ENCODE data around the gene SF3A2. TPM values are rescaled to one million over a fixed set of nuclear protein-coding genes. Genes with fewer than 3 reads are reported as not detected.
A peak's percentile ranks its signal among the peaks of the same experiment; 100 is the strongest.

SF3A2 gene
- total and polyA plus RNA-seq, 9 donors = 23.8 to 89.9 (median 73.6) TPM

- Histone ChIP-seq H3K27me3 (ENCODE audit: control insufficient read depth, insufficient read depth, low read length) (no peaks in the 10 kb centered on the region), H3K4me3 (ENCODE audit: low read length) (peak overlapping the region; percentile 14), H3K27ac (ENCODE audit: low read length) (peak overlapping the region; percentile 65), H3K4me1 (ENCODE audit: control insufficient read depth, insufficient read depth, low read length) (peaks cover 59% of the 10 kb centered on the region), H3K36me3 (ENCODE audit: control insufficient read depth, insufficient read depth, low read length) (peaks cover 43% of the 10 kb centered on the region), H3K9me3 (replicated peaks; ENCODE audit: control insufficient read depth, low read depth, low read length) (no peaks in the 10 kb centered on the region)
- DNase-seq = no peak
- WGBS (ENCODE audit: insufficient coverage) = 15% methylated on average over 29 of the region's 34 CpGs
Observed at GRCh38 chr19:2239771-2240770, 3.4 kb downstream of the SF3A2 start.

- H3K9me3 ChIP-seq (replicated peaks; ENCODE audit: control insufficient read depth, low read depth, low read length) = no peaks in the 10 kb centered on the region
- DNase-seq = no peak
- H3K27ac ChIP-seq (ENCODE audit: low read length) = peak overlapping the region; percentile 65
- H3K27me3 ChIP-seq (ENCODE audit: control insufficient read depth, insufficient read depth, low read length) = no peaks in the 10 kb centered on the region
- H3K4me1 ChIP-seq (ENCODE audit: control insufficient read depth, insufficient read depth, low read length) = peaks cover 55% of the 10 kb centered on the region
- no peak overlapping the region for H3K4me3 ChIP-seq (ENCODE audit: low read length)
- H3K36me3 ChIP-seq (ENCODE audit: control insufficient read depth, insufficient read depth, low read length) = peaks cover 54% of the 10 kb centered on the region
- 56% methylated on average over 28 of the region's 41 CpGs for WGBS (ENCODE audit: insufficient coverage)
Observed at GRCh38 chr19:2240881-2241760, 4.5 kb downstream of the SF3A2 start.

- Histone ChIP-seq H3K27me3 (ENCODE audit: control insufficient read depth, insufficient read depth, low read length) (no peaks in the 10 kb centered on the region), H3K4me3 (ENCODE audit: low read length) (no peak overlapping the region), H3K36me3 (ENCODE audit: control insufficient read depth, insufficient read depth, low read length) (peaks cover 64% of the 10 kb centered on the region), H3K27ac (ENCODE audit: low read length) (no peak overlapping the region), H3K4me1 (ENCODE audit: control insufficient read depth, insufficient read depth, low read length) (peaks cover 56% of the 10 kb centered on the region), H3K9me3 (replicated peaks; ENCODE audit: control insufficient read depth, low read depth, low read length) (no peaks in the 10 kb centered on the region)
- no peak for DNase-seq
- WGBS (ENCODE audit: insufficient coverage) = 74% methylated on average over 10 of the region's 12 CpGs
Observed at GRCh38 chr19:2242092-2242537, 5.5 kb downstream of the SF3A2 start.

GRCh38 chr19:2242816-2243215 is 6.2 kb downstream of the SF3A2 start:
- Histone ChIP-seq H3K36me3 (ENCODE audit: control insufficient read depth, insufficient read depth, low read length) (peaks cover 67% of the 10 kb centered on the region), H3K27ac (ENCODE audit: low read length) (no peak overlapping the region), H3K9me3 (replicated peaks; ENCODE audit: control insufficient read depth, low read depth, low read length) (no peaks in the 10 kb centered on the region), H3K4me1 (ENCODE audit: control insufficient read depth, insufficient read depth, low read length) (peaks cover 50% of the 10 kb centered on the region), H3K4me3 (ENCODE audit: low read length) (no peak overlapping the region), H3K27me3 (ENCODE audit: control insufficient read depth, insufficient read depth, low read length) (no peaks in the 10 kb centered on the region)
- DNase-seq = no peak
- WGBS (ENCODE audit: insufficient coverage) = 89% methylated on average over 6 of the region's 8 CpGs

- no peak overlapping the region for H3K27ac ChIP-seq (ENCODE audit: low read length)
- peaks cover 45% of the 10 kb centered on the region for H3K4me1 ChIP-seq (ENCODE audit: control insufficient read depth, insufficient read depth, low read length)
- H3K4me3 ChIP-seq (ENCODE audit: low read length) = no peak overlapping the region
Observed at GRCh38 chr19:2243274-2244124, 6.9 kb downstream of the SF3A2 start.

GRCh38 chr19:2244125-2244411 is 7.4 kb downstream of the SF3A2 start:
- no peak for DNase-seq
- peaks cover 4% of the 10 kb centered on the region for H3K27me3 ChIP-seq (ENCODE audit: control insufficient read depth, insufficient read depth, low read length)
- no peaks in the 10 kb centered on the region for H3K9me3 ChIP-seq (replicated peaks; ENCODE audit: control insufficient read depth, low read depth, low read length)
- H3K4me3 ChIP-seq (ENCODE audit: low read length) = no peak overlapping the region
- H3K27ac ChIP-seq (ENCODE audit: low read length) = no peak overlapping the region
- H3K4me1 ChIP-seq (ENCODE audit: control insufficient read depth, insufficient read depth, low read length) = peaks cover 39% of the 10 kb centered on the region
- WGBS (ENCODE audit: insufficient coverage) = 82% methylated on average over 12 of the region's 12 CpGs
- peaks cover 74% of the 10 kb centered on the region for H3K36me3 ChIP-seq (ENCODE audit: control insufficient read depth, insufficient read depth, low read length)

More at GRCh38 chr19:2243274-2244124, 6.9 kb downstream of the SF3A2 start:
- peaks cover 69% of the 10 kb centered on the region for H3K36me3 ChIP-seq (ENCODE audit: control insufficient read depth, insufficient read depth, low read length)
- DNase-seq = no peak
- H3K27me3 ChIP-seq (ENCODE audit: control insufficient read depth, insufficient read depth, low read length) = no peaks in the 10 kb centered on the region
- 77% methylated on average over 24 of the region's 32 CpGs for WGBS (ENCODE audit: insufficient coverage)
- no peaks in the 10 kb centered on the region for H3K9me3 ChIP-seq (replicated peaks; ENCODE audit: control insufficient read depth, low read depth, low read length)

DNA sequence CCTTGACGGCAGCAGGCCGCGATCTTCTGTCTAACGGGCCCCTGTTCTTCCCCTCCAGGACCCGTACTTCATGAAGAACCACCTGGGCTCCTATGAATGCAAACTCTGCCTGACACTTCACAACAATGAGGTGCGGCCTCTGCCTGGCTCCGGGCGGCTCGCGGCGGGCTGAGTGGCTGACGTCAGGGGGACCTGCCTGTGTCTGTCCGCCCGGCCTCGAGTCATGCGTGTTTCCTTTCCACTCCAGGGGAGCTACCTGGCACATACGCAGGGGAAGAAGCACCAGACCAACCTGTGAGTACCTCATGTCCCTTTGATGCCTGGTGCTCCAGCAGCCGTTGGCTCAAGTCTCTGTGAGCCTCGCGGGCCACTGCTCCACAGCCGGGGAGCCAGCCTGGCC is 7.9 kb downstream of the SF3A2 start:
- WGBS (ENCODE audit: insufficient coverage) = 93% methylated on average over 21 of the region's 21 CpGs
- DNase-seq = no peak
- no peaks in the 10 kb centered on the region for H3K9me3 ChIP-seq (replicated peaks; ENCODE audit: control insufficient read depth, low read depth, low read length)
- no peak overlapping the region for H3K4me3 ChIP-seq (ENCODE audit: low read length)
- no peak overlapping the region for H3K27ac ChIP-seq (ENCODE audit: low read length)
- H3K4me1 ChIP-seq (ENCODE audit: control insufficient read depth, insufficient read depth, low read length) = peaks cover 40% of the 10 kb centered on the region
- peaks cover 8% of the 10 kb centered on the region for H3K27me3 ChIP-seq (ENCODE audit: control insufficient read depth, insufficient read depth, low read length)
- H3K36me3 ChIP-seq (ENCODE audit: control insufficient read depth, insufficient read depth, low read length) = peaks cover 76% of the 10 kb centered on the region

GRCh38 chr19:2245273-2245672 is 8.6 kb downstream of the SF3A2 start:
- H3K36me3 ChIP-seq (ENCODE audit: control insufficient read depth, insufficient read depth, low read length) = peaks cover 76% of the 10 kb centered on the region
- no peak overlapping the region for H3K27ac ChIP-seq (ENCODE audit: low read length)
- 96% methylated on average over 15 of the region's 15 CpGs for WGBS (ENCODE audit: insufficient coverage)

GRCh38 chr19:2246014-2246620 is 9.5 kb downstream of the SF3A2 start:
- no peak overlapping the region for H3K4me3 ChIP-seq (ENCODE audit: low read length)
- H3K36me3 ChIP-seq (ENCODE audit: control insufficient read depth, insufficient read depth, low read length) = peaks cover 72% of the 10 kb centered on the region
- peaks cover 37% of the 10 kb centered on the region for H3K4me1 ChIP-seq (ENCODE audit: control insufficient read depth, insufficient read depth, low read length)
- DNase-seq = no peak
- 90% methylated on average over 23 of the region's 25 CpGs for WGBS (ENCODE audit: insufficient coverage)
- no peaks in the 10 kb centered on the region for H3K9me3 ChIP-seq (replicated peaks; ENCODE audit: control insufficient read depth, low read depth, low read length)
- H3K27me3 ChIP-seq (ENCODE audit: control insufficient read depth, insufficient read depth, low read length) = peaks cover 21% of the 10 kb centered on the region
- no peak overlapping the region for H3K27ac ChIP-seq (ENCODE audit: low read length)

More at GRCh38 chr19:2245273-2245672, 8.6 kb downstream of the SF3A2 start:
- no peak for DNase-seq
- H3K4me1 ChIP-seq (ENCODE audit: control insufficient read depth, insufficient read depth, low read length) = peaks cover 42% of the 10 kb centered on the region
- H3K4me3 ChIP-seq (ENCODE audit: low read length) = no peak overlapping the region
- no peaks in the 10 kb centered on the region for H3K9me3 ChIP-seq (replicated peaks; ENCODE audit: control insufficient read depth, low read depth, low read length)
- peaks cover 16% of the 10 kb centered on the region for H3K27me3 ChIP-seq (ENCODE audit: control insufficient read depth, insufficient read depth, low read length)
